Peyer's patch (tissue), 4 donors: ENCODE data around the gene ZNF480.

Experiments
- POLR2A ChIP-seq, 2 donors: fragments of 450-650 bp; IDR thresholded peaks; one replicate each; pipeline ENCODE4 v1.5.1; 2017; ENCODE audit warnings: antibody characterized with exemption in 2 of 2, mild to moderate bottlenecking in 2 of 2, moderate library complexity in 2 of 2
- TF ChIP-seq, protein P1 (sequence below), 6 experiments: fragments of 450-650 bp in 4 of 6; fragments of 200-600 bp in 2 of 6; sonication (generic) in 1 of 6; IDR thresholded peaks; one replicate each; pipeline ENCODE4 v1.5.1; 2017 to 2019; ENCODE audit warnings: antibody characterized with exemption in 6 of 6, mild to moderate bottlenecking in 3 of 6, moderate library complexity in 1 of 6

GRCh38 chr19:52336117-52336790 is 39.3 kb downstream of the ZNF480 start, which contains the start of gene ZNF610:
- TF ChIP-seq, protein P1, sequence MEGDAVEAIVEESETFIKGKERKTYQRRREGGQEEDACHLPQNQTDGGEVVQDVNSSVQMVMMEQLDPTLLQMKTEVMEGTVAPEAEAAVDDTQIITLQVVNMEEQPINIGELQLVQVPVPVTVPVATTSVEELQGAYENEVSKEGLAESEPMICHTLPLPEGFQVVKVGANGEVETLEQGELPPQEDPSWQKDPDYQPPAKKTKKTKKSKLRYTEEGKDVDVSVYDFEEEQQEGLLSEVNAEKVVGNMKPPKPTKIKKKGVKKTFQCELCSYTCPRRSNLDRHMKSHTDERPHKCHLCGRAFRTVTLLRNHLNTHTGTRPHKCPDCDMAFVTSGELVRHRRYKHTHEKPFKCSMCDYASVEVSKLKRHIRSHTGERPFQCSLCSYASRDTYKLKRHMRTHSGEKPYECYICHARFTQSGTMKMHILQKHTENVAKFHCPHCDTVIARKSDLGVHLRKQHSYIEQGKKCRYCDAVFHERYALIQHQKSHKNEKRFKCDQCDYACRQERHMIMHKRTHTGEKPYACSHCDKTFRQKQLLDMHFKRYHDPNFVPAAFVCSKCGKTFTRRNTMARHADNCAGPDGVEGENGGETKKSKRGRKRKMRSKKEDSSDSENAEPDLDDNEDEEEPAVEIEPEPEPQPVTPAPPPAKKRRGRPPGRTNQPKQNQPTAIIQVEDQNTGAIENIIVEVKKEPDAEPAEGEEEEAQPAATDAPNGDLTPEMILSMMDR (IDR thresholded peaks at IDR 0.05): no peak
- TF ChIP-seq POLR2A (IDR thresholded peaks at IDR 0.05): peak; percentile 47 to 52
